Stimulated activated CD4-positive, alpha-beta T cell treated with anti-CD3 and anti-CD28 coated beads, Interleukin-15, amount 100 ng/mL, for 24 hours (primary cell): ENCODE results near the gene GTF3A.

ENCODE experiments used
- DNase-seq: peaks from one replicate; pipeline ENCODE4 v3.0.0-alpha.2; 2020

The GTF3A gene

DNA sequence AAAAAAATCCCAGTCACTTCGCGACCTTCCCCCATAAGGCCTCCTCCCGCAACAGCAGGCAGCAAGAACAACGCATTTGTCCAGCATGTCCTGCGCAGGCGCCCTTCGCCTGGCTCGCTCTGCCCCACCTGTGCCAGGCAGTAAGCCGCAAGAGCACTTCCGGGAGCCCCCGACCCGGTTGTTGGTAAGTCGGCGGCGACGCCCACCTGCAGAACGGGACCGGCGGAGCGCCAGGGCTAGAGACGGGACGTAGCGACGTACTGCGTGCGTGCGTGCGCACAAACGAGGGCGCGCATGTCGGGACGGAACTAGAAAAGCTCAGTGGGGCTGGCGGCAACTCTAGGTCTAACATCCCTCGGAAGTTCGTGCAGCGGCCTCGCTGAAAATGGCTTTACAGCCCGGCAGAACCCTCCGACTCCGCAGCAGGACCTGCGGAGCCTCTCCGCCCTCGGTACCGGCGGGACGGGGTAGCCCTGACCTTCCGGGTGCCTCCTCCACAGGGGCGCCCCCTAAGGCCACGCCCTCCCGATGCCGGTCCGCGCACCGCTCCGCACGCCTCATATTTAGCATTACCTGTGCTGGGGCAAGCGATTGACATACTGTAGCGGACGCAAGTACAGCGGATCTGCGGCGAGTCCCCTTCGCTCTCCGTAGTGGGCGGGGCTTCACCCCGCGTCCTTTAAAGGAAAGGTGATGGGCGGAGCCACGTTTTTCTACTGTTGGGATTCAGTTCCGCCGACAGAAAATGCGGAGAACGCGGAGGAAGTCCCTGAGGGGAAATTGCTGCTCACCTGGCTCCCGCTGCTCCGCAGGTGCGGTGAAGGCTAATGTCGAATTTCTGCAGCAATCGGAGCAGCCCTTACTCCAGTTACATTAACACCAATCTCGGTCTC lies 25.8 kb downstream of the GTF3A start, which contains the start of gene MTIF3:
Gene MTIF3, minus strand, starts transcription at position 629 of the 893 bp plus-strand sequence. CDS start 10,116 bp downstream, outside the sequence.
- DNase-seq: peak; percentile 97

DNA sequence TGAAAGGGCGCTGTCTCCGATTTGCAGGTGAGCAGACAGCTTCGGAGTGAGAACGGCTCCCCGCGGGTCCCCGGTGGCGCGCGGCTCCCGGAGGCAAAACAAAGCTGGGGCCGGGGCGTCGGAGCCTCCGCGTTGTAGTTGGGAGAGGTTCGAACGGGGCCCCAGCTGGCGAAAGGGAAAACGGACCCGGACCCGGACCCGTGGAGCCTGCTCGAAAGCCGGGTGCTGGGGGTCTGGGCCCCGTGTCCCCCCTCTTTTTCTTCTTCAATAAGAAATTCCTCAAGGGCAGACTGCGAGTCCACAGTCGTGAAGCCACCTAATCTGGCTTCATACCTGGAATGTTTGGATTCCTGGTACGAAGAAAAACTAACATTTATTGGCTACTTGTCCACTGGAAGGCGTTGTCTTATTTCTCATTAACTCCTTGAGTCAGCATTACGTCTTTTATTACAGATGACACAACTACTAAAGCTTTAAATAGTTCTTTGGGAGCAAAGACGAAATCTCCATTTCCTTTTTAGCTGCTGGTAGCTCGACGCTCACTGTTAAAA lies 26.6 kb downstream of the GTF3A start:
- DNase-seq: peak; percentile 40

DNA sequence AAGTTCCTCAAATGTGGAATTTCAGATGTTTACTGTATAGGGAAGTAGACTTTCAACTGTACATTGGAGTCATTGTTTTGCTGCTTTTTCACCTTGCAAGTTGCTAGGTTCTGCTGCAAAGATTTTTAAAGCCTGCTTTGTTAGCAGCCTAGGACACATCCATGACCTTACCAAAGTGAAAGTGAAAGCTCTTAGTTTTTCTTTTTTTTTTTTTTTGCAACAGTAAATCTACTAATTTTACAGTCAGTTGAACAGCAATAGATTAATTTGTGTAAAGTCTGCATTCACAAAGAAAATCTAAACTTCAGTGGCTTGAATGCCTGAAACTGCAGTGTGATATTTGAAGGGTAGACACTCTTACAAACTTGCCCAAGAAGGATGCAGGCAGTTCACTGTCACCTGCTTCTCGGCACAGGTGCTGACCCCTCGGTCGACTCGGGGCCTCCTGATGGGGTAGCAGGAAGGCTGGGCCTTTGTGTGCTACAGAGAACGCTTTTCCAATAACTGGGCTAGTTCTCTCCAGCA lies 31.0 kb downstream of the GTF3A start:
- DNase-seq: peak; percentile 38

DNA sequence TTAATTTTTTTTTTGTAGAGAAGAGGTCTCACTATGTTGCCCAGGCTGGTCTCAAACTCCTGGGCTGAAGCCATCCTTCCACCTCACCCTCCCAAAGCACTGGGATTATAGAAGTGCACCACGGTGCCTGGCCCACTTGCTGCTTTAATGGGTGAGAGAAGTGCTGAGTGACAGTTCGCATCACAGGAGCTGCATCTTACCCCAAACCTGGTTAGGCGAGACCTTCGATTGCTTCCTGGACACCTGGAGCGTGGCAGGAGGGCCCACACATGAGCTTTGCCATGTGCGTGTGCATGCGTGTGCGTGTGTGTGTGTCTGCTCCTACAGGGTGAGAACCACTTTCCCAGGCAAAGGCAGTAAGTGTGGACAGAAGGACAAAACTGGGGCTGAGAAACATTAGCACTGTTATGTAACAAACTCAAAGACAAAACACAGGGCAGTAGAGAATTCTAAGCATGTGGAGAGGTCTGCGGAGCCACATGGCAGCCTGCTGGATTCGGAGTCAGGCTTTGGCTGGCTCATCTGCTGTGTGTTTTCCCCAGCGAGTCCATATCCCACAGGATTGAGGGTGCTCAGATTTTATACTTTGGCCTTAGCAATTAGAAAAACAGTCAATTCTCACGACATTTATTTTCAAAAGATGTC lies 37.6 kb downstream of the GTF3A start:
- no peak for DNase-seq

DNA sequence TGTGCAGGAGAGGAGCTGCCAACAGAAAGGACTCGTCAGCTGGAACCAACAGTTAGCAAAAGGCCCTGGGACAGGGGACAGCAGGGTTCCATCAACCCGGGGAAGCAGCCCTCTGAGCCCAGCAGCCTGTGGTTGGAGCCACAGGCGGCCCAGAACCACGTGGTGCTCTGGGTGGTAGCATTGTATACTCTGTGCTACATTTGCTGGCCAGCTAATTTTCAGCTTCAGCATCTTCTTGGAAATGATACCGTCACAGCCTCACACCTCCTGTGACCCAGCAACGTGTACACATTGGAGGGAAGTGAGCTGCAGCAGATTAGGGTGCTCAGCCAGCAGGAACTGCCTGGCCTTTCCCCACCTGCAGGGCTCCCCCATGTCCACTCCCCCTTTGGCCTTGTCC lies 39.1 kb downstream of the GTF3A start:
- no peak for DNase-seq

DNA sequence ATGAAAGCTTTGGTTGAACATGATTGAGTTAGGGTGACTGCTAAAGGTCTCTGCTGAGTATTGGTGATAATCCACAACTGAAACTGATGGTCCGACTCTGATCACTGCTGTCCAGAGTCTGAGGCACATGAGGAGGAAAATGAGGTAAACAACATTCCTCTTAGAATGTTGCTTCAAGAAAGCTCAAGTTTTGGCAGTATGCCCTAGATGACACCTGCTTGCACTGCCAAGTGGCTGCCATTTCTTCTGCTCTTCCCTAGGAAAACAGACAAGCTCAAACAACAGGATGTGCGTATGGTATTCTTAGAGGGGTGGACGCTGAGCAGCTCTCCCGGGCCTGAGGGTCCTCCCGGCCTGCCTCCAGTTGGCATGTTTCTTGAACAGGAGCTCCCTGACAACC lies 41.2 kb downstream of the GTF3A start:
- no peak for DNase-seq

DNA sequence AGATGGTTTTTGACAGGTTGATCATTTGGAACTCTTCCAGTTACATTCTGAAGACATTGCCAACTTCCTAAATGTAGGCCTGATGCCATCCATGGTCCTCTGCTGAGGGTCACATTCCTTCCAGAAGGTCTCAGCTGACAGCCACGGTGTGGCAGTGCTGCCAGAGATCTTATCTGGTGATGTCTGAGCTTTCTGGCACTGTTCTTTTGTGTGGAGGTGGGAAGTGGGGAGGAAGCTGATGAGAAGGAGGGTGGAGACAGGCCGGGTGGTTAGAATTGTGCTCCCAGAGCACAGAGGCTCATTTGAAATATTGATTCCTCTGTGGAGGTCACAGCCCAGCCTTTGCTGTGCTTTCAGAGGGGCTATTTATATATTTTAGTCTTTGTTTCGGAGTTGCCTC lies 42.1 kb downstream of the GTF3A start:
- no peak for DNase-seq

DNA sequence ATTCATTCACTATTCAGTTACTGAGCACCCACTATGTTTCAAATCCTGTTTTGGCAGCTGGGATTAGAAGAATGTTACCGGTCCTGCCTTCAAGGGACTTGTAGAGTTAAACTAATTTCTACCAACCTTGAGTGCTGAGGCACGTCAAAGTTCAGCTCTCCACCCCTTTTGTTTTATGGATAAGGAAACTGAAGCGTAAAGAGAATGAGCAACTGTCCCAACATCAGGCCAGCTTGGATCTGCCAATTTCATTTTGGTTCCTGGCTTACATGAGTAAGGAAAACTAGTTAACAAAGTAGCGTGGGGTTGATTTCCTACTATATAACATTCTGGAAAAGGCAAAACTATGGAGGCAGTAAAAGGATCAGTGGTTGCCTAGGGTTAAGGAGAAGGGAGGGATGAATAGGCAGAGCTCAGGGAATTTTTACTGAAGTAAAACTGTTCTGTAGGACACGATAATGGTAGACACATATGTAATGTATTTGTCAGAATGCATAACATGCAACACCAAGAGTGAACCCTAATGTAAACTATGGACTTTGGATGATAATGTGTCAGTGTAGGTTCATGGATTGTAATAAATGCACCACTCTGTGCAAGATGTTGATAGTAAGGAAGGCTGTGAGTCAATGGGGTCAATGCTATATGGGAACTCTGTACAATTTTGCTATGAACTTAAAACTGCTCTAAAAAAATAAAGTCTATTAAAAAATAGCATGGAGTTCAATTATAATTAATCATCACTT lies 45.8 kb downstream of the GTF3A start:
- no peak for DNase-seq

DNA sequence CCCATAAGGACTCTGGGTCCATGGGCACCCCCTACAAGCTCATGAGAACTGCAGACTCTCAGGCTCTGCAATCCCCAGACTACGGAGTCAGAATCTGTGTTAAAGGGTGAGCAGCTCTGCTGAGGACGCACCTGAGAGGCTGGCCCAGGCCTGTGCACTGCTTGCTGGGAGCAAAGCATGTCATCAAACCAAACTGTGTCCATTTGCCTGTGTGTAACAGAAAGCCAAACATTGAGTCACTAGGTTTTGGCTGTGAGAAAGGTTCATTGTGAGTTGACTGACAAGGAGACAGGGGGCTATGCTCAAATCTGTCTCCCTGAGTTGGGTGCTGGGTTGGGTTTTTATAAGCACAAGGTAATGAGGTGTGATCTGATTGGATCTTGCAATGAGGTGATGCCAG lies 48.0 kb downstream of the GTF3A start:
- no peak for DNase-seq

DNA sequence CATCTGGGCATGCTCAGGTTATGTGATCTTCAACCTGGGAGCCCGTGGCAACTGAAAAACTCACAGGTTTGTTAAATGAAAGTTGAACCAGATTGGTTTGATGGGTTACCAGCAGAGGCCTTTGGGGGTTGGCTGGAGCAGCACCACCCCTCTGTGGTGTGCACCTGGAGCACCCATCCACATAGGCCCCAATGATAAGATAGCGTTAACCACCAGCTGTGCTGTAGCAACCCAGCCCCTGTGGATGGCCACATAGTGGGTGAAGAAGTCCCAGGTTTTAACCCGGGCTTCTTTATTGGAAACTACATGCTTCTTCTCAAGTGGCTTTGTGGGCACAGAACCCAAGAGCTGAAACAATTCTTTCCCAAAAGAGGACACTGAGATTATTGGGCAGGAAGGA lies 48.5 kb downstream of the GTF3A start:
- no peak for DNase-seq

DNA sequence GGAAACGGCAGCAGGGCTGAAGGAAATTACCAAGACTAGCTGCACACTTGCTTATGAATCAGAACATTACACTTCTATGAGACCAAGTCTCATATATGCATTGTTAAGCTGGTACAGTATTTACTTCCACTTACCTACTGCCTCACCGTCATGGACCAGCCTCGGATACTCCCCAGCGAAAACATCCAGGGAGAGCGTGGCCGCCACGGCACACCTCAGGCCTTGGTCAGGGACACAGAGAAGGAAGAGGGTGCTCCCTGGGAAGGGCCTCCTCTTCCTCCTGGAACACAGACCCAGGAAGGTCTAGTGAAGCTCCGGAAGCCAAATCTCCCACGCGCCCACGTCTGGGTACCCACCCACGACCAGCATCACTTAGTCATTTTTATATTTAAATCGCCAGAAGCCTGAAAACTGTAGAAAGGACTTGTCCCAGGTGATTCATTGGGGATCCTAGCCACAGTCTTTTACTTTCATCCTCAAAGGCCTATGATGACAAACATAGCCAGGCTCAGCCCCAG lies 50.4 kb downstream of the GTF3A start:
- DNase-seq: no peak

DNA sequence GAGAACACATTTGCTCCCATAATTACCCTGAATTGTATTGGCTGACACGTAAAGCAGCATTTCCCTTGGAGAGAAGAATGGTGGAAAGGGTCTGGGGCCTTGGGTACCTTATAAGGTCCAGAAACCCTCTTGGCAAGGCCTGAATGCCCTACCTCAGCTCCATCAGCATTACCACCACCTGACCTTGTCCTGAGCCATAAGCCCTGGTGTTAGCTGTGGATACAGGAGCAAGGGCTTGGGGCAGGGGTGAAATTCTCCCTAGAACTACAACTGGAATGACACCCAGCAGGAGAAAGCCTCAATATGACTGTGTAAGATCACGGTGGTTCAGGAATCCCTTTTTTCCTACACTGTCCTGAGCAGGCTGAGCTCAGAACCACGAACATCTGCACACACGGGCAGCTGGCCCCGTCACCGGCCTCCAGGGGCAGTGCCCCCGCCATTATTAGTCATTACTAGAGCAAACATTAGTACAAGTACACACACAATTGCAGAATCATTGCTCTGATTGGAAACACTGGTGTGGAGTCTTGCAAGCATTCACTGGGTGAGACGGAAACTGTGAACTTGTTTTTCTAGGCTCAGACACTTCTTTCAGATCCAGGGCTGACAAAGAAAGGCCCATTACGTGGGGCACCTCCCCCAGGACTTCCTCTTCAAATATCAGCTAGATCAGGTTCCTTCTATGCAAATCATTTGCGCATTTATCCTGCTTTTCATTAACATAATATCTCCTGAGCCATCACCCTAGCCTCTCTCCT lies 52.7 kb downstream of the GTF3A start:
- DNase-seq: peak; percentile 32

DNA sequence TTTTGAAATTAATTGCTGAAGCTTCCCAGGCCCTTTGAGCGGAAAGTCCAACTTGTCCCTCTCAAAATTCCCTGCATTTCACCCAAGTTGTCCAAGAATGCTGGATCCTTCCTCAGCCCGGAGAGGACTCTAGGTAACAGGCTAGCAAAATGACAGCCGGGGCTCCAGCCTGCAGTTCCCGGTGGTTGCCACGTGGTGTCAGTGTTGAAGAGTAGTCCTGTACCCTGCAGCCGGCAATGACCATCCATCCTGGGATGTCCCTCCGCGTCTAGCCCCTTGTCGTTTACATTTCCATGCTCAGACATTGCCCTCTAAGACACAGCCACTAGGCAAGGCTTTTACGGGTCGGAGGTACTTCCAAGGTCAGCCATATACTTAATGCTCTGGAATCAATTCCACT lies 57.3 kb downstream of the GTF3A start:
- DNase-seq: peak; percentile 51

DNA sequence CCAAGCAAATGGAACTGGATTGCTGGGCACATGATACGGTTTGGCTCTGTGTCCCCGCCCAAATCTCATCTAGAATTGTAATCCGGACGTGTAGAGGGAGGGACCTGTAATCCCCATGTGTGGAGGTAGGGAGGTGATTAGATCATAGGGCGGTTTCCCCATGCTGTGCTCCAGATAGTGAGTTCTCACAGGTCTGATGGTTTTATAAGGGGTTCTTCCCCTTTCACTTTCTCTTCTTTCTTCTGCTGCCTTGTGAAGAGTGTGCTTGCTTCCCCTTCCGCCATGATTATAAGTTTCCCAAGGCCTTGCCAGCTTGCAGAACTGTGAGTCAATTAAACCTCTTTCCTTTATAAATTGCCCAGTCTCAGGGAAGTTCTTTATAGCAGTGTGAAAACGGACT lies 58.6 kb downstream of the GTF3A start:
- DNase-seq: no peak

DNA sequence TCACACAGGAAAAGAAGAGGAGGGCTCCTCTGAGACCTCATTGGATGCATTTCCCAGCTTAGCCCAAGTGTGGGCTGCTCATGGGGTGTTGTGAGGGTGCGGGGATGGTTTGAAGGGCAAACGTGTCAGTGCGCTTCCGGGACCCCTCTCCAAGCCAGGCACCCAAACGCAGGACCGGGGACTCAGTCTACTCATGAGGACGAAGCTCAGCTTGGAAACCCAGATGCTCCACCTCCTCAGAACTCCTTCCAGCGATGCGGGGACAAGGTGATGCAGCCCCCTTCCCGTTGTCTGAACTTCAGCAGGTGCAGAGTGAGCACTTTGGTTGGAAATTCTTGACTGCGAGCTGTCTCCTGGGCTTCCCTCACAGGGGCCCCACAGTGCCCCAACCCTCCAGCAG lies 59.0 kb downstream of the GTF3A start:
- DNase-seq: no peak
